ENCODE measurements around the gene FLAD1. TPM values are rescaled to one million over a fixed set of nuclear protein-coding genes. Genes with fewer than 3 reads are reported as not detected.

Gene FLAD1
- total RNA-seq, 2 experiments from 2014 or later = 39.8 to 45.2 TPM

DNA sequence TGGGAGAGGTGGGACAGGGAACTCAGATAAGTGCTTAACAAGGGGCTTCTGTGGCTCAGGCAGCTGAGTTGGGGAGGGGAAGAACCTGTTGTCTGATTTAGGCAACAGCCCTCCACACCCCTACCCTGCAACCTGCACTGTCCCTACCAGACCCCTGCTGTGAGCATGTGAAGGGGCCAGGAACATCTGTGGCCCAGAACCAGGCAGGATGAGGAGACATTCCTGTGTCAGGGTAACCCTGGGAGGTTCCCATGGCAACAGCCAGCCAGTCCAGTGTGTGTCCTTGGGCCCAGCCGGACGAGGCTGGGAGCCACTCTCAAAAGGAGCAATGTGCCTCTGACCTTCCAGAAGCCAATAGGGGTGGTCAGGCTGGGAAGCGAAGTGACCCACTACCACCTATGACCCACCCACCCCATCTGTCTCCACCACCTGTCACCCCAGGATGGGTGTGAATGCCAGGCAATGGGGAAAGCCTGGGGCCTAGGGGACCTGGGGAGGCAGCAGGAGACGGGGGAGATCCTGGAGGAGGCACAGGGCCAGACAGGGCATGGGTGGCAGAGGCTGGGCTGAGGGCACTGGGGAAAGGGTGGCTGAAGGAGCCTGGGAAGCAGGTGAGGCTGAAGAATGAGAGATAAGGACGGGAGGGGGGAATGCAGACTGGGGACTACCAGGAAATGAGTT, 41.7 kb upstream of the FLAD1 start:
- CTCF ChIA-PET = interaction anchor here (0.9 to 1.6 kb wide), 3 partner anchors 76 to 272 kb away, joined by 4 to 6 read pairs (median 4); partner anchors contain the start of gene ADAM15
- peak overlapping the region; percentile 91 for H3K27ac Mint-ChIP-seq
- ATAC-seq = no peak
- H3K9me3 Mint-ChIP-seq (ENCODE audit: insufficient read depth) = no peaks in the 10 kb centered on the region
- DNase-seq = no peak
- no peaks in the 10 kb centered on the region for H3K27me3 Mint-ChIP-seq (ENCODE audit: low read depth)
- H3K4me3 Mint-ChIP-seq = no peak overlapping the region
- POLR2A ChIA-PET = interaction anchor here (0.5 to 7.8 kb wide), 3 partner anchors 12 to 721 kb away, joined by 4 to 77 read pairs (median 7); partner anchors contain the start of genes CKS1B and PBXIP1
- peaks cover 69% of the 10 kb centered on the region for H3K4me1 Mint-ChIP-seq (ENCODE audit: low read depth)
- peaks cover 6% of the 10 kb centered on the region for H3K36me3 Mint-ChIP-seq (ENCODE audit: low read depth)

DNA sequence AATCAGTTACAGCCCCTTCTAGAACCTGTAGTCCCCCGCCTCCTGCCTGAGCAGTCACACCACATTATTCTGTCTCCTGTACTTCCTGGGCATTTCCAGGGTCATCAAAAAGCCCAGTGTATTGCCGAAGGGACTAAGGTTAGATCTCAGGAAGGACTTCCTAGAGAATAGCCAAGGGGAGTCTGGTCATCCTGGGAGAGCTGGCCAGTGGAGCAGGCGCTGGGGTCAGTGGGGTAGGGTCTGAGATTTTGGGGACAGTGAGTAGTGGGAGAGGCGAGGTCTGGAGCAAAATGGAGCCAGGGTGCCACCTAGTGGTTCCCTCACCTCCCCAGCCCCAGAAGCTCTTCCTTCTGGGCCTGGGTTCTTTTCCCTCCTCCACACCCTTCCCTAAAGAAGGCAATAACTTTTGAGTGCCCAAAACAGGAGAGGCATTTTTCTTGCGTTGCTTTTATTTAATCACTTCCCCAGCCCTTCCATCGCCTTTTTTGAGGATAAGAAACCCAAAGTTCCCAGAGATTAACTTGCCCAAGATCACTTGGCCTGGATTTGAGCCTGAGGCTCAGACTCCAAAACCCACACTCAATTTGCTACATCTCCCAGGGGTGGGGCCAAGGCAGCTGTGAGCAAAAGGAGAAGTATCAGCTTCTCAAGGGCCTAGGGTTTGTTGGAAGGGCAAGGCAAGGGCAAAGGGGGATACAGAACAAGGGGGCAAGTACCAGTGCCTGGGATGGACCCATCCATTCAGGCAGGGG, 39.3 kb upstream of the FLAD1 start:
- peak; percentile 17 for ATAC-seq
- H3K36me3 Mint-ChIP-seq (ENCODE audit: low read depth) = peaks cover 12% of the 10 kb centered on the region
- CTCF ChIA-PET = interaction anchor here (0.9 to 1.7 kb wide), 16 partner anchors 16 to 74 kb away, joined by 3 to 10 read pairs (median 4); partner anchors contain the start of genes CKS1B and FLAD1

DNA sequence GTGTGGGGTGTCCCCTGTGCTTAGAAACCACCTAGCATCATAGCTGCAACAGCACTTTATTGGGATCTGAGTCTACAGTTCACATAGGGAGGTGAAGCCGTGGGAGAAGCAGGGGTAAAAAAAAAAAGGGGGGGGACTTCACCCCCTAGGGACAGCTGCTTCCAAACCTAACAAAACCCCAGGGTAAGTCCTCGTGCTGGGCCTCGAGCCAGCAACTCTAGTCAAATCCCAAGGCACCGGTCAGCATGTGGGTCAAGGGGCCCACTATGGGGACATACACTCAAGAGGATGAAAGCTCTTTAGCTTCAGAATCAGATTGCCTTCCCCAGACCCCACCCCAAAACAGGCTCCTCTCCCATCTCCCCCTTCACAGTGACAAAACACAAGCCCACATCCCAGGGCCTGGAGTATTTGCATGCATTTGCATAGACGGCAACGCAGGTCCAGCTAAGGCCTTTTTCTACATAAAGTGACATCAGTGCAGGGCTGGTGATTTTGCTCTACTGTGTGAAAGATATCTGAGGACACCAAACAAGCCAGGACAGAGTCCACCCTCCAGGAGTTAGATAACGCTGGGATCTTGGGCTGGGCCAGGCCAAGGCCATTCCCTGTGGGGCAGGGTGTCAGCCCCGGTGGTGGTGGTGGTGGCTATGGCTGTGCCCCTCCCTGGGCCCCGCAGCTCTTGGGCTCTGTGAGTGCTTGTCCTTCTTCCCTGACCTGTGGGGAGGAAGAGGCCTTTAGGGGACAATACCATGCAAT, 38.6 kb upstream of the FLAD1 start:
- no peak for DNase-seq
- no peak for ATAC-seq
- ChIA-PET POLR2A (interaction anchor here (1.0 to 2.6 kb wide), 3 partner anchors 8 to 207 kb away, joined by 3 to 8 read pairs (median 8); partner anchors contain the start of genes CKS1B and PMVK), CTCF (interaction anchor here (0.9 to 1.7 kb wide), 18 partner anchors 17 to 289 kb away, joined by 3 to 10 read pairs (median 4); partner anchors contain the start of genes CKS1B and FLAD1)
- Mint-ChIP-seq H3K36me3 (ENCODE audit: low read depth) (peaks cover 17% of the 10 kb centered on the region), H3K4me1 (ENCODE audit: low read depth) (peaks cover 53% of the 10 kb centered on the region), H3K9me3 (ENCODE audit: insufficient read depth) (no peaks in the 10 kb centered on the region), H3K4me3 (no peak overlapping the region), H3K27me3 (ENCODE audit: low read depth) (no peaks in the 10 kb centered on the region), H3K27ac (peak overlapping the region; percentile 91)

More for the DNA sequence above, 39.3 kb upstream of the FLAD1 start:
- H3K27ac Mint-ChIP-seq = peak overlapping the region; percentile 91
- POLR2A ChIA-PET = interaction anchor here (1.0 to 2.6 kb wide), 3 partner anchors 16 to 206 kb away, joined by 3 to 8 read pairs (median 3); partner anchors contain the start of gene CKS1B
- no peaks in the 10 kb centered on the region for H3K9me3 Mint-ChIP-seq (ENCODE audit: insufficient read depth)
- DNase-seq = peak; percentile 58
- peaks cover 55% of the 10 kb centered on the region for H3K4me1 Mint-ChIP-seq (ENCODE audit: low read depth)
- peak overlapping the region; percentile 10 for H3K4me3 Mint-ChIP-seq
- H3K27me3 Mint-ChIP-seq (ENCODE audit: low read depth) = no peaks in the 10 kb centered on the region

DNA sequence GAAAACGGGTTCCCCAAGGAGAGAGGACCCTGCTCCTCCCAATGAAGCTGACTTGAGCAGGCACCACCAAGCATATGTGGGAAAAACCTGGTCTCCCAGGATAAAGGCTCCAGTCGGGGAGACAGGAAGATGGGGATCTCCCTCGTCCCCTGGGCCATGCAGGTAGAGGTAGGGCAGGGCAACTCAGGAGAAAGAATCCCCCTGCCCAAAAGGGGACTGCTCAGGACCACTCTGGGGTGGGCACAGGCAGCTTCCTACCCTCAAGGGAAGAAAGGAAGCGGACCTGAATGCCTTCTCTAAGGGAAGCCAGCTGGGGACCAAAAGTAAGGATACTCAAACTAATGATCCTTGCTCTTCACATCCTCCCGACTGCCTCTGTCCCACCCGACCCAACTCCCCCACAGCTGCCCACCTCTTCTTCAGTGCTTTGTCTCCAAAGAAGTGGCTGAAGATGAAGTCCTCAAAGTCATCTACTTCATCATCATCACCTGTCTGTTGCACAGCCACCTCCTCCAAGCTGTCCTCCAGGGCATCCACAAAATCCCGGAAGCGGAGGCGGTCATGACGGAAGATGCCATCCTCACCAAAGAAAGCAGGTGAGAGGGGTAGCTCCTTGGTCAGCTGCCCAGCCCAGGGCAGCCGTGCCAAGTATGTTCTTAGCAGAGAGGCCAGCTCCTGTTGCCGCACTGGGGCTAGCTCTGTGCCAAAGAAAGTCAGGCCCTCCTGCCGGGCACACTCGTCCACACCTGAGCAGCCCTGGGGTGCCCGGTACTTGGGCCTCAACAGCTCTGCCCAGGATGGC, 37.8 kb upstream of the FLAD1 start:
- Mint-ChIP-seq H3K4me3 (no peak overlapping the region), H3K27me3 (ENCODE audit: low read depth) (no peaks in the 10 kb centered on the region), H3K36me3 (ENCODE audit: low read depth) (peaks cover 18% of the 10 kb centered on the region), H3K27ac (no peak overlapping the region), H3K4me1 (ENCODE audit: low read depth) (peaks cover 48% of the 10 kb centered on the region), H3K9me3 (ENCODE audit: insufficient read depth) (no peaks in the 10 kb centered on the region)
- ChIA-PET POLR2A (interaction anchor here (1.7 to 2.6 kb wide), 2 partner anchors 9 to 29 kb away, joined by 8 read pairs; partner anchors contain the start of genes CKS1B and PMVK), CTCF (interaction anchor here (0.9 to 1.7 kb wide), 9 partner anchors 20 to 464 kb away, joined by 3 to 10 read pairs (median 3); no protein-coding TSS in a partner anchor)
- ATAC-seq (no peak), DNase-seq (no peak)

DNA sequence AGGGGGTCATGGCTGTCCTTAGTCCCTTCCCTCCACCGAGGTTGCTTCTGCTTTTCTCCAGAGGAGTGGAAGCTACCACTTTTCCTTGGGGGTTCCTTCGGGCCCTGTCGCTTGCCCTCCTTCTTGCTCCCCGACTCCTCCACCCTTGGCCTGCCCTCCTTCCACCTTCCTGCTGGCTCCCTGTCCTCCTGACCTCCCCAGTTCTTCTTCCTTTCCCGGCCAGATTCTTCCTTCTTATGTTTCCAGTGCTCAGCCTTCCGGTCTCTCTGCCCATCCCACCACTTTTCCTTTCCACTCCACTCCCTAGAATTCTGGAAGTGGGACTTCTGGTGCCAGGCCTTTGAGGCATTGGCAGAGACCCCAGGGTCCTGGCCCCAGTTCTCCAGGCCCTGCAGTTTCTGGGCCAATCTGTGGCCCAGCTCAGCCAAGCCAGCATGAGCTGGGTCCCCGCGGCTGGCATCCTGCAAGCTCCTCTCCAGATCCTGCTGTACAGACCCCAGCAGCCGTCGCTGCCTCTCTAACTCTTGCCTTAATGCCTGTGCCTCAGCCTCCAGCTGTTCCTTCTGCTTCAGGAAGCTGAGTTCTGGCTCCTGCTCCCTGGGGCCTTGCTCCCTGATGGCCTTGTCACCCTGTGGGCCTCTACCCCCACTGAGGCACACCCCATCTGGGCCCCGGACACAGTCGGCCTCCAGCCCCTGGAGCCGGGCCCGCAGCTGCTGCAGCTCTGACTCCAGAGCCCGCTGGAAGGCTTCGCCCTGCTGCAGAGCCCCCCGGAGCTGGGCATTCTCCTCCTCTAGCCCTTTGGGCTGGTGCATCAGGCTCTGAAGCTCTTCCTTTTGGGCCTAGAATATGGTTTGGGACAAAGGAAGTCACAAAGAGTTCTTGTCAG, 36.9 kb upstream of the FLAD1 start:
- Mint-ChIP-seq H3K4me3 (no peak overlapping the region), H3K36me3 (ENCODE audit: low read depth) (peaks cover 24% of the 10 kb centered on the region), H3K9me3 (ENCODE audit: insufficient read depth) (no peaks in the 10 kb centered on the region), H3K4me1 (ENCODE audit: low read depth) (peaks cover 47% of the 10 kb centered on the region), H3K27me3 (ENCODE audit: low read depth) (no peaks in the 10 kb centered on the region), H3K27ac (peak overlapping the region; percentile 61)
- no peak for ATAC-seq
- no peak for DNase-seq
- CTCF ChIA-PET = interaction anchor here (0.9 to 1.1 kb wide), 4 partner anchors 53 to 465 kb away, joined by 3 to 4 read pairs (median 3); no protein-coding TSS in a partner anchor
- POLR2A ChIA-PET = interaction anchor here (1.7 to 2.6 kb wide), 2 partner anchors 10 to 28 kb away, joined by 8 read pairs; partner anchors contain the start of genes CKS1B and PMVK

DNA sequence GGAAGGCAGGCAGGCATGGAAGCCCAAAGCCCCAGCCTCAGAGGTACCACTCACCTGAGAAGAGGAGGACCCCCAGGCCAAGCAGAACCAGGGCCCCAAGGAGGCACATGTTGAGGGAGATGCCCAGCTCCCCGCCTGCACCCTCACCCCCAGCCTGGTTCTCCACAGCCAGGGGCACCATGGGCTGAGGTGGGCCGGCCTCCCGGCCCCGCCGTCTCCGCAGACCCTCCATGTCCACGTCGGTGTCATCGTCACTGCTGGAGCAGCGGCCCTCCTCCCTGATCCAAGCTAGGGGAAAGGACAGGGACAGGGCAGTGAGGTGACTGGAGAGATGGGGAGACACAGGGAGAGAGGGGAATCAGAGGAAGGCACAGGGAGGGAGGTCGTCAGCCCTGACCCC, 35.1 kb upstream of the FLAD1 start:
- POLR2A ChIA-PET = interaction anchor here (0.6 to 1.3 kb wide), 5 partner anchors 8 to 26 kb away, joined by 3 to 4 read pairs (median 3); partner anchors contain the start of gene PYGO2
- Mint-ChIP-seq H3K36me3 (ENCODE audit: low read depth) (peaks cover 34% of the 10 kb centered on the region), H3K27me3 (ENCODE audit: low read depth) (no peaks in the 10 kb centered on the region), H3K4me1 (ENCODE audit: low read depth) (peaks cover 47% of the 10 kb centered on the region), H3K27ac (no peak overlapping the region), H3K9me3 (ENCODE audit: insufficient read depth) (no peaks in the 10 kb centered on the region), H3K4me3 (no peak overlapping the region)
- ATAC-seq = no peak
- CTCF ChIA-PET = no interaction called here
- DNase-seq = no peak

DNA sequence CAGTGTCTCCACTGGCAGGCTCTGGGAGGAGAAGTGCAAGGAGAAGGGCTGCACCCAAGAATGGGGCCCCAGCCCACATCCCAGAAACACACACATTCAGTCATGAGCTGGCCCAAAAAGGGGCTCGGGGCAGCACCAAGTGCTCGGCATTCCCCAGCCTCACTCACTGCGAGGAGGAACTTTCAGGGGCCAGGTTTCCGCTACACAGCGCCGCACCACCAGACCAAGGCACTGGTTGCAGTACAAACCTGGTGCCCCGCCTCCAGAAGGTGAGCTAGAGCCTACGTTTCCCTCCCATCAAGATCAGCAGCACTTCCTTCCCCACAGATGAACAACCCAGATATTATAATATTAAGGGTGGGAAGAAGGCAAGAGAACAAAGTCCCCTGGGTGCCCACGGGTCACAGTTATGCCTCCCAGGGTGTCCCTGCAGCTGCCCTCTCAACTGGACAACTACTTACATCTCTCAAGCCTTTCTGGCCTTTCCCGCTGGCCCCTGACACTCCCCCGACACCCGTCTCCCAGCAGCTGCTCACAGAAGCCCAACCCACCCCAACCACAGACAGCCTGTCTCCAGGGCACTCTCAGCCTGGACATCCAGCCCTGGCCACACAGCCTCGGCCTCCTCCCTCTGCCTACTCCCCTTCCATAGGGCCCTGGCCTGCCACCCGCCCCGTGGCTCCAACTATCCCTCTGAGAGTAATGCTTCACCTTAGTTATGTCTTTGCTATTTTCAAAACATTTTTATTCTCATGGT, 31.1 kb upstream of the FLAD1 start:
- Mint-ChIP-seq H3K27ac (peak overlapping the region; percentile 96), H3K27me3 (ENCODE audit: low read depth) (no peaks in the 10 kb centered on the region), H3K4me3 (peak overlapping the region; percentile 79), H3K4me1 (ENCODE audit: low read depth) (peaks cover 69% of the 10 kb centered on the region), H3K36me3 (ENCODE audit: low read depth) (peaks cover 35% of the 10 kb centered on the region), H3K9me3 (ENCODE audit: insufficient read depth) (no peaks in the 10 kb centered on the region)
- ATAC-seq (peak; percentile 28), DNase-seq (peak; percentile 76)
- POLR2A ChIA-PET = interaction anchor here (0.8 to 6.2 kb wide), 5 partner anchors 9 to 361 kb away, joined by 3 to 77 read pairs (median 6); partner anchors contain the start of genes CKS1B, PMVK and PYGO2
- CTCF ChIA-PET = interaction anchor here (0.7 to 6.1 kb wide), 14 partner anchors 9 to 161 kb away, joined by 3 to 51 read pairs (median 4); partner anchors contain the start of genes ADAM15, FLAD1 and PYGO2

DNA sequence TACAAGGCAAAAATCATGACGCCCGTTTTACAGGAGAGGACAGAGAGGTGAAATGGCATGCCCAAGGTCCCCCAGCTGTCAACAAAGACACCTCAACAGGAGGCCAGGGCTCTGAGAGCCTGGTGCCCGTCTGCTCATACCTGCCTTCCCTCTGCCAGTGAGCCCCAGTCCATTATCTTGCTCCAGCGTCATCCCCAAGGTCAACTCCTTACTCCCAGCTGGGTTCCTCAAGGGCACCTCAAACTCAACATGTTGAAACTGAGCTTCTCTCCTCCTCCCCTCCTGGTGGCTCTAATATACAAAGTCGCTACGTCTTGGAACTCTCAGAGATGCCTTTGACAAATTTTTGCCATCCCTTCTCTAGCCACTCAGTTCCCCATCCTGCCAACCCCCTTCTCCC, 30.5 kb upstream of the FLAD1 start:
- no peaks in the 10 kb centered on the region for H3K9me3 Mint-ChIP-seq (ENCODE audit: insufficient read depth)
- peaks cover 73% of the 10 kb centered on the region for H3K4me1 Mint-ChIP-seq (ENCODE audit: low read depth)
- H3K4me3 Mint-ChIP-seq = peak overlapping the region; percentile 79
- no peaks in the 10 kb centered on the region for H3K27me3 Mint-ChIP-seq (ENCODE audit: low read depth)
- CTCF ChIA-PET = interaction anchor here (1.0 to 6.1 kb wide), 9 partner anchors 9 to 161 kb away, joined by 3 to 51 read pairs (median 5); partner anchors contain the start of gene PYGO2
- POLR2A ChIA-PET = interaction anchor here (0.9 to 6.2 kb wide), 5 partner anchors 9 to 101 kb away, joined by 3 to 77 read pairs (median 6); partner anchors contain the start of genes CKS1B, FLAD1, PMVK and PYGO2
- DNase-seq (no peak), ATAC-seq (no peak)
- H3K36me3 Mint-ChIP-seq (ENCODE audit: low read depth) = peaks cover 35% of the 10 kb centered on the region
- peak overlapping the region; percentile 96 for H3K27ac Mint-ChIP-seq

DNA sequence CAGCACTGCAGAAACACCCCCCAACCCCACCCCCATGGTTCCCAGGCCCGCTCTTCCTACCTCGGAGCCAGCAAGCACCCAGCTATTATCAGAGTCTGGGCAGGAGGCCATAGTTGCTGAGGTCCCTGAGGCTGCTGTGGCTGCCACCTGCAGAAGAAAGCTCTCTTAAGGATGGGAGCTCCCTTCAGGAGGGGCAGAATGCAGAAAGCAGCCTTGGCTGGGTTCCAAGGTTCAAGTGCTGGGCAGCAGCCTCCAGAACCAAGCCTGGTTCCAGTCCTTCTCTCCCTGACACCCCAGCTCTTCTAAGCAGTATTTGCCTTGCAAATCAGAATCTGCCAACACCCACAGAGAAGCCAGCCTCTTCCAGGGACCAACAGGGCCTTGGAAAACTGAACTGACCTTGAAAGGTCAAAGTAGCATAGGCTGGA, 29.5 kb upstream of the FLAD1 start:
- peaks cover 77% of the 10 kb centered on the region for H3K4me1 Mint-ChIP-seq (ENCODE audit: low read depth)
- ChIA-PET POLR2A (interaction anchor here (0.9 to 6.2 kb wide), 5 partner anchors 16 to 100 kb away, joined by 3 to 77 read pairs (median 8); partner anchors contain the start of genes CKS1B, FLAD1 and PMVK), CTCF (interaction anchor here (1.3 to 6.1 kb wide), 7 partner anchors 46 to 162 kb away, joined by 4 to 51 read pairs (median 9); no protein-coding TSS in a partner anchor)
- H3K27me3 Mint-ChIP-seq (ENCODE audit: low read depth) = no peaks in the 10 kb centered on the region
- H3K9me3 Mint-ChIP-seq (ENCODE audit: insufficient read depth) = no peaks in the 10 kb centered on the region
- DNase-seq (no peak), ATAC-seq (no peak)
- H3K36me3 Mint-ChIP-seq (ENCODE audit: low read depth) = peaks cover 39% of the 10 kb centered on the region
- peak overlapping the region; percentile 16 for H3K4me3 Mint-ChIP-seq
- H3K27ac Mint-ChIP-seq = peak overlapping the region; percentile 96
